Measurements from ENCODE around the gene SYTL3. TPM values are rescaled to one million over a fixed set of nuclear protein-coding genes. Genes with fewer than 3 reads are reported as not detected.

Gene SYTL3
- total and polyA plus RNA-seq, 9 of the 15 experiments (the other 6 are each of a cell fraction or from before 2014, with no cell fraction given): 0.04 to 0.46 (median 0.17) TPM; not detected in 1

DNA sequence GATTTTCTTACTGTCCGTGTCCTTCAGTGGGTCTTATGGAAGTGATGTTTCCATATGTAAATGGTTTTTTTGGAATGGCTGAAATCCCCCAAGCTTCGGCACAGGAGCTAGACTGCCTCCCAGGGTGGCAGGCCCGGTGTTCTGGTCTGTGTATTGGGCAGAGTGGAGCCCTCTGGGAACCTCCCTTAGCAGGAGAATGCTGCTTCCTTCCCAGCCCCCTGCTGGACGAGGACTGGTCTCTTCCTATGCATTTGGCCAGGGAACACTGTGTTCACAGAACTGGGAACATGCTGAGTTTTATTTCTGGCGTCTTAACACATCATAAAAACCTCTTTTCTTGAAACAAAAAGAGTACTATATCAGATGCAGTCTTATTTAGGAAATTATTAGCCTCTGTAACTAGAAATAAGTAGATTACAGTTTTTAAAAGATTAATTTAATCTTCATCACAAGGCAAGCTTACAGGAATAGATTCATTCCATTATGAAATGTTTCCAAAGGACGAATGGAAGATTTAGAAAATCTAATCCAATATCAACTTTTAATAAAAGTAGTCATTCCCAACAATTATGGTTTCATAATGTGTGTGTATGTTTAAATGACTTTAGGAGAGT lies 56.6 kb downstream of the SYTL3 start (continued):
- TF ChIP-seq ZBTB26 (CRISPR knock-in tag; IDR thresholded peaks at IDR 0.05): no peak
- no peak for TF ChIP-seq ZBTB8A (IDR thresholded peaks at IDR 0.05; ENCODE audit: partially characterized antibody)
- no peak for TF ChIP-seq ZNF316 (IDR thresholded peaks at IDR 0.05)
- no peak for TF ChIP-seq CBX8 (IDR thresholded peaks at IDR 0.05; ENCODE audit: borderline replicate concordance, extremely low read depth, low read depth, low read length, poor library complexity, severe bottlenecking)
- TF ChIP-seq MTA3 (IDR thresholded peaks at IDR 0.05; ENCODE audit: borderline replicate concordance): no peak
- TF ChIP-seq MBD2 (IDR thresholded peaks at IDR 0.05; ENCODE audit: borderline replicate concordance, low read depth): no peak
- no peak for TF ChIP-seq ZNF583 (CRISPR knock-in tag; IDR thresholded peaks at IDR 0.05)
- no peak for TF ChIP-seq RNF2 (IDR thresholded peaks at IDR 0.05)
- no peak for TF ChIP-seq ZNF77 (CRISPR knock-in tag; IDR thresholded peaks at IDR 0.05)
- TF ChIP-seq GATA2 (CRISPR knock-in tag; IDR thresholded peaks at IDR 0.05): no peak
- no peak for TF ChIP-seq PHF20 (IDR thresholded peaks at IDR 0.05; ENCODE audit: partially characterized antibody)
- no peak for TF ChIP-seq ZNF551 (CRISPR knock-in tag; IDR thresholded peaks at IDR 0.05)
- TF ChIP-seq XRCC3 (IDR thresholded peaks at IDR 0.05): no peak
- no peak for TF ChIP-seq MYBL2 (IDR thresholded peaks at IDR 0.05; ENCODE audit: low read depth)
- no peak for TF ChIP-seq MYBL2 (CRISPR knock-in tag; IDR thresholded peaks at IDR 0.05; ENCODE audit: borderline replicate concordance)
- no peak for TF ChIP-seq RAD51 (IDR thresholded peaks at IDR 0.05; ENCODE audit: borderline replicate concordance, low read depth)
- TF ChIP-seq, protein P1, sequence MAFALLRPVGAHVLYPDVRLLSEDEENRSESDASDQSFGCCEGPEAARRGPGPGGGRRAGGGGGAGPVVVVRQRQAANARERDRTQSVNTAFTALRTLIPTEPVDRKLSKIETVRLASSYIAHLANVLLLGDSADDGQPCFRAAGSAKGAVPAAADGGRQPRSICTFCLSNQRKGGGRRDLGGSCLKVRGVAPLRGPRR (CRISPR knock-in tag; IDR thresholded peaks at IDR 0.05): no peak
- no peak for TF ChIP-seq ELF1 (tag; IDR thresholded peaks at IDR 0.05)
- TF ChIP-seq HMGXB4 (CRISPR knock-in tag; IDR thresholded peaks at IDR 0.05): no peak
- no peak for TF ChIP-seq HSF4 (CRISPR knock-in tag; IDR thresholded peaks at IDR 0.05; ENCODE audit: borderline replicate concordance)
- 0 out of 2 replicates have a peak, but pooled peaks have one; percentile 24 for TF ChIP-seq ZNF589 (CRISPR knock-in tag; IDR thresholded peaks at IDR 0.05; ENCODE audit: low read depth)

Measured in K562 (cell line).